GM12891 (cell line): Measurements from ENCODE around the gene SNAPC3.

Experiments
- DNase-seq: peaks from one replicate; pipeline ENCODE4 v3.0.0; 2011; ENCODE audit warnings: low spot score; ENCODE audit not compliant: insufficient read length
- FAIRE-seq: peaks from 2 replicates; lab custom pipeline; 2011; peaks lifted over from hg19 to GRCh38; lab: Jason Lieb, UNC
- PAX5 ChIP-seq: IDR thresholded peaks from 2 replicates; pipeline ENCODE4 v1.6.1; 2011; ENCODE audit warnings: low read length, moderate library complexity, mild to moderate bottlenecking; ENCODE audit not compliant: insufficient read depth, severe bottlenecking
- POLR2A ChIP-seq: IDR thresholded peaks from 2 replicates; pipeline ENCODE4 v1.6.1; 2011; ENCODE audit warnings: low read depth, low read length, control low read depth
- POLR2AphosphoS5 ChIP-seq: IDR thresholded peaks from 2 replicates; pipeline ENCODE4 v1.6.1; 2011; ENCODE audit warnings: low read depth, low read length, control low read depth
- POU2F2 ChIP-seq: IDR thresholded peaks from 2 replicates; pipeline ENCODE4 v1.6.1; 2011; ENCODE audit warnings: low read depth, mild to moderate bottlenecking, control low read depth, low read length, moderate library complexity
- SPI1 ChIP-seq: IDR thresholded peaks from 2 replicates; pipeline ENCODE4 v1.6.1; 2011; ENCODE audit warnings: low read depth, low read length, control low read depth
- TAF1 ChIP-seq: IDR thresholded peaks from 2 replicates; pipeline ENCODE4 v1.6.1; 2011; ENCODE audit warnings: low read depth, low read length, control low read depth

The SNAPC3 gene

GRCh38 chr9:15389631-15390030 lies 33.0 kb upstream of the SNAPC3 start:
- DNase-seq (no peak), FAIRE-seq (no peak)
- TF ChIP-seq POLR2AphosphoS5 (no peak), POLR2A (no peak), PAX5 (no peak), SPI1 (no peak), POU2F2 (no peak), TAF1 (no peak)

- DNase-seq, result no peak
- TF ChIP-seq POU2F2, result no peak
- TF ChIP-seq SPI1, result no peak
- TF ChIP-seq POLR2A, result no peak
- TF ChIP-seq PAX5, result no peak
- no peak for TF ChIP-seq POLR2AphosphoS5
- TF ChIP-seq TAF1, result no peak
Measured at GRCh38 chr9:15390201-15390600, 32.5 kb upstream of the SNAPC3 start.

GRCh38 chr9:15392363-15392762 lies 30.3 kb upstream of the SNAPC3 start:
- TF ChIP-seq POLR2AphosphoS5 (no peak), POU2F2 (no peak), POLR2A (no peak), TAF1 (no peak), PAX5 (no peak), SPI1 (no peak)
- DNase-seq (no peak), FAIRE-seq (no peak)

More at GRCh38 chr9:15390201-15390600, 32.5 kb upstream of the SNAPC3 start:
- no peak for FAIRE-seq

- FAIRE-seq (no peak), DNase-seq (no peak)
- TF ChIP-seq POLR2AphosphoS5 (no peak), SPI1 (no peak), TAF1 (no peak), PAX5 (no peak), POU2F2 (no peak), POLR2A (no peak)
Measured at GRCh38 chr9:15400281-15400941, 22.3 kb upstream of the SNAPC3 start.

GRCh38 chr9:15401266-15401665 lies 21.4 kb upstream of the SNAPC3 start:
- no peak for FAIRE-seq
- no peak for DNase-seq
- no peak for TF ChIP-seq POLR2A
- TF ChIP-seq PAX5, result no peak
- TF ChIP-seq TAF1, result no peak
- no peak for TF ChIP-seq POLR2AphosphoS5
- TF ChIP-seq POU2F2, result no peak
- no peak for TF ChIP-seq SPI1

- FAIRE-seq (no peak), DNase-seq (no peak)
- TF ChIP-seq POLR2AphosphoS5 (no peak), PAX5 (no peak), TAF1 (no peak), POLR2A (no peak), SPI1 (no peak), POU2F2 (no peak)
Measured at GRCh38 chr9:15403155-15403554, 19.5 kb upstream of the SNAPC3 start.

GRCh38 chr9:15404171-15404570 lies 18.5 kb upstream of the SNAPC3 start:
- TF ChIP-seq POLR2AphosphoS5 (no peak), POU2F2 (no peak), POLR2A (no peak)
- FAIRE-seq, result no peak
- no peak for DNase-seq

GRCh38 chr9:15416880-15417279 lies 5.8 kb upstream of the SNAPC3 start:
- FAIRE-seq, result peak; percentile 45
- peak; percentile 24 for DNase-seq
- TF ChIP-seq POU2F2 (no peak), SPI1 (no peak), POLR2AphosphoS5 (no peak), TAF1 (no peak), POLR2A (no peak), PAX5 (no peak)

- FAIRE-seq, result no peak
- DNase-seq, result no peak
- TF ChIP-seq POU2F2 (no peak), POLR2AphosphoS5 (no peak), PAX5 (no peak), TAF1 (no peak), SPI1 (no peak), POLR2A (no peak)
Measured at GRCh38 chr9:15417626-15418025, 5.0 kb upstream of the SNAPC3 start.

GRCh38 chr9:15420796-15421195 lies 1.9 kb upstream of the SNAPC3 start:
- TF ChIP-seq POLR2A (no peak), POU2F2 (no peak), TAF1 (no peak), PAX5 (no peak), POLR2AphosphoS5 (no peak), SPI1 (no peak)
- DNase-seq (no peak), FAIRE-seq (no peak)
